Testis (tissue), 3 donors: ENCODE results near the gene NUP54. TPM values are rescaled to one million over a fixed set of nuclear protein-coding genes. Genes with fewer than 3 reads are reported as not detected.
A peak's percentile ranks its signal among the peaks of the same experiment; 100 is the strongest.

Experiments
- DNase-seq: peaks from one replicate; pipeline ENCODE4 v3.0.0-alpha.2; 2019
- H3K27ac ChIP-seq, 2 donors: fragments of 200-600 bp; sonication (generic); one replicate each; pipeline ENCODE4 v1.5.1; 2019
- H3K27me3 ChIP-seq: fragments of 200-600 bp; sonication (generic); one replicate; pipeline ENCODE4 v1.5.1; 2019
- H3K36me3 ChIP-seq: fragments of 200-600 bp; sonication (generic); one replicate; pipeline ENCODE4 v1.5.1; 2017; ENCODE audit warnings: low read depth; ENCODE audit errors: missing control alignments
- H3K4me1 ChIP-seq: fragments of 200-600 bp; sonication (generic); one replicate; pipeline ENCODE4 v1.5.1; 2019
- H3K4me3 ChIP-seq, 2 donors: fragments of 200-600 bp; sonication (generic); one replicate each; pipeline ENCODE4 v1.5.1; 2017 to 2019
- H3K9me3 ChIP-seq: fragments of 200-600 bp; sonication (generic); one replicate; pipeline ENCODE4 v1.5.1; 2017
- CTCF ChIP-seq, 3 experiments: fragments of 450-650 bp in 2 of 3; fragments of 200-600 bp in 1 of 3; sonication (generic) in 1 of 3; IDR thresholded peaks; one replicate each; pipeline ENCODE4 v1.5.1; 2016 to 2019; ENCODE audit warnings: antibody characterized with exemption in 3 of 3, mild to moderate bottlenecking in 2 of 3, moderate library complexity in 1 of 3
- POLR2A ChIP-seq: fragments of 450-650 bp; IDR thresholded peaks from one replicate; pipeline ENCODE4 v1.6.1; 2017; ENCODE audit warnings: antibody characterized with exemption, mild to moderate bottlenecking, moderate library complexity
- WGBS, 2 donors: methylation state at CpG; one replicate each; pipeline ENCODE4 v1.1.5; 2018; 5-methylcytosine and 5-hydroxymethylcytosine counted together
- intact Hi-C: fragments of 100-400 bp; cut with DNase I; formaldehyde crosslinking; loops from one replicate; pipeline ENCODE4 v1.15.1; 2023; ENCODE audit warnings: low total_unique reads
- polyA plus RNA-seq: library from polyadenylated mRNA; stranded (reverse); fragments of 350-450 nt; fragmentation: Illumina TruSeq; extraction: RNeasy Lipid Tissue Mini Kit (QIAGEN cat#74804); gene quantifications from one replicate; pipeline ENCODE4 v1.2.3, GENCODE V29; 2014; ENCODE audit warnings: low read depth, low replicate concordance; ENCODE audit not compliant: insufficient read depth
- total RNA-seq, 2 donors: library from RNA; depleted of rRNA; stranded (reverse); fragments of >200 nt; gene quantifications; one replicate each; pipeline ENCODE4 v1.2.3, GENCODE V29; 2016

NUP54 gene
- total and polyA plus RNA-seq, 3 donors from 2014 or later: 39.0 to 48.6 (median 45.0) TPM

DNA sequence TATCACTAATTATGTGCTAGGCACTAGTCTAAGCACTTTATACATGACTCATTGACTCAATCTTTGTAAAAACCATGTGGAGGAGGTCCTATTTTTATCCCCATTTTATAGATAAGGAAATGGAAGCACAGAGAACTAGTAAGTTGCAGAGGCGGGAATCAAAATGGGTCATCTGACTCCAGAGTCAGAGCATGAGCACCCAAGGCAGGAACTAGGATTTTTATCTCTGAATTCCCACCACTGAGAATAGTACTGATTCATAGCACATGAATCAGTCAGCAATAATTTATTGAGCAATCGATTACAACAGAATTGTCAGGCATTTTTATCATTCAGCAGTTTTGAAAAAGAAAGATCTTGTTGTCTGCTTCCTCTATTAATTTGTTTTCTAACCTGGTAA is 46.1 kb upstream of the NUP54 start:
- Histone ChIP-seq H3K9me3 (no peaks in the 10 kb centered on the region), H3K27ac (peak overlapping the region; percentile 75 to 79), H3K36me3 (no peaks in the 10 kb centered on the region), H3K4me3 (no peak overlapping the region), H3K27me3 (no peaks in the 10 kb centered on the region), H3K4me1 (peaks cover 51% of the 10 kb centered on the region)
- DNase-seq: peak; percentile 50
- 36 to 54% methylated on average over 2 of the region's 2 CpGs for WGBS, 2 donors
- TF ChIP-seq POLR2A (no peak), CTCF (IDR thresholded peaks at IDR 0.05) (no peak)
- intact Hi-C loops: no loop called here

DNA sequence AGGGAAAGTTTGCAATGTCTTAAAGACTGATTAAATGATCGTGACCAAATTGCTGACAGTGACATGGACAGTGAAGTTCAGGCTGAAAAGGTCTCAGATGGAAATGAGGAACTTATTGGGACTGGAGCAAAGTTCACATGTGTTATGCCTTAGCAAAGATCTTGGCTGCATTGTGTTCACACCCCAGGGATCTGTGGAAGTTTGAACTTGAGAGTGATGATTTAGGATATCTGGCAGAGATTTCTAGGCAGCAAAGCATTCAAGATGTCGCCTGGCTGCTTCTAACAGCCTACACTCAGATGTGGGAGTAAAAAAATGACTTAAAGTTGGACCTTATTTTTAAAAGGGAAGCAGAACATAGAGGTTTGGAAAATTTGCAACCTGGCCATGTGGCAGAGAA is 44.0 kb upstream of the NUP54 start:
- no peak for TF ChIP-seq CTCF (IDR thresholded peaks at IDR 0.05)
- no peak for TF ChIP-seq POLR2A
- Histone ChIP-seq H3K9me3 (no peaks in the 10 kb centered on the region), H3K36me3 (no peaks in the 10 kb centered on the region), H3K4me1 (peaks cover 35% of the 10 kb centered on the region), H3K27ac (no peak overlapping the region), H3K4me3 (no peak overlapping the region), H3K27me3 (no peaks in the 10 kb centered on the region)
- intact Hi-C loops: no loop called here
- no peak for DNase-seq
- 89 to 91% methylated on average over 2 of the region's 2 CpGs for WGBS, 2 donors

DNA sequence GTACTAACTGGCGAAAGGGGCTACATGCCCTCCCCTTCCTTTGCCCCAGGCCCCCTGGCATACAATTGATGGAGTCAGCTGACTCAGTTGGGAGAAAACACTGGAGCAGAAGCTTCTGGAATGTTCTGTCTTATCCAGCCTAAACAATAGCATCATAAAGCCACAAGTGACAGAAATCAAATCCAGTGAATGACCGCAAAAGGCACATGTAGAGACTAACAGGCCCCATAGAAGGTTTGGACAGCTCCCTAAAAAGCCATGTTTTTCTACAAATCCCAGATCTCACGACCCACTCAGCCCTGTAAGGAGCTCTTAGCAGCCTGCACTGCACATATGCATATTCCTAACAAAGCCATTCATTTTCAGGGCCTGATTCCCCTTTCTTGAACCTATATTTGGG is 40.4 kb upstream of the NUP54 start:
- WGBS, 2 donors: 79 to 84% methylated on average over 3 of the region's 3 CpGs
- no peak overlapping the region for H3K4me3 ChIP-seq
- no peak for DNase-seq
- H3K27ac ChIP-seq: peak overlapping the region; percentile 5 to 39
- no peaks in the 10 kb centered on the region for H3K9me3 ChIP-seq
- intact Hi-C loops: no loop called here
- no peaks in the 10 kb centered on the region for H3K36me3 ChIP-seq
- H3K4me1 ChIP-seq: peaks cover 5% of the 10 kb centered on the region
- TF ChIP-seq POLR2A (no peak), CTCF (IDR thresholded peaks at IDR 0.05) (no peak)
- no peaks in the 10 kb centered on the region for H3K27me3 ChIP-seq

- no peaks in the 10 kb centered on the region for H3K36me3 ChIP-seq
- peaks cover 4% of the 10 kb centered on the region for H3K4me1 ChIP-seq
- intact Hi-C loops: no loop called here
- DNase-seq: no peak
- no peaks in the 10 kb centered on the region for H3K27me3 ChIP-seq
- H3K4me3 ChIP-seq: no peak overlapping the region
- peak overlapping the region; percentile 5 to 39 for H3K27ac ChIP-seq
- no peaks in the 10 kb centered on the region for H3K9me3 ChIP-seq
- no peak for TF ChIP-seq CTCF (IDR thresholded peaks at IDR 0.05)
- no peak for TF ChIP-seq POLR2A
Measured at GRCh38 chr4:76188149-76188548, 40.0 kb upstream of the NUP54 start.

DNA sequence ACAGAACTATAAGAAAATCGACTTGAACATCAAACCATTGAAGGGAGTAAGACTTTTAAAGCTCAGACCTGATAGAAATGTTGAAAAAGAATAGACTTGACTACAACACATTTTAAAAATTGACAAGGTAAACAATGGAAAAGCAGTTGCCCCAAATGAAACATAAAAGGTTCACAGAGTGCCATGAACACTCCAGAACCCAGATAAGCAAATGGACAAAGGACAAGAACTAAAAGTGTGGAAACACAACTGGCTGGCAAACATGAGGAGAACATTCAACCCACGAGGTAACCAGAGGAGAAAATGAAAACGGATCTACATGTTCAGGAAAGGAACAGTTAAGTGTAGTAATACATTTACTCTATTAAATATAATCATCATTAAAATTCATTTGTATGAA is 39.0 kb upstream of the NUP54 start:
- DNase-seq: no peak
- Histone ChIP-seq H3K4me3 (no peak overlapping the region), H3K4me1 (peaks cover 4% of the 10 kb centered on the region), H3K36me3 (no peaks in the 10 kb centered on the region), H3K27me3 (no peaks in the 10 kb centered on the region), H3K9me3 (no peaks in the 10 kb centered on the region), H3K27ac (peak overlapping the region in 1 of 2 donors; percentile 47)
- intact Hi-C loops: no loop called here
- TF ChIP-seq CTCF (IDR thresholded peaks at IDR 0.05): no peak
- TF ChIP-seq POLR2A: no peak
- WGBS, 2 donors: 40 to 46% methylated on average over 3 of the region's 3 CpGs
